BE2C (cell line): ENCODE data around the gene DLX4.

Experiments
- DNase-seq: peaks from one replicate; pipeline ENCODE4 v3.0.0-alpha.2; 2020
- H3K27me3 ChIP-seq: fragments of 250-450 bp; sonication (Bioruptor Pico); 2 replicates; pipeline ENCODE4 v1.5.1; 2020; ENCODE audit warnings: mild to moderate bottlenecking
- H3K36me3 ChIP-seq: fragments of 250-450 bp; sonication (Bioruptor Pico); 2 replicates; pipeline ENCODE4 v1.5.1; 2020; ENCODE audit warnings: mild to moderate bottlenecking
- H3K4me1 ChIP-seq: fragments of 250-450 bp; sonication (Bioruptor Pico); 2 replicates; pipeline ENCODE4 v1.5.1; 2020
- H3K4me3 ChIP-seq: 2 replicates; pipeline ENCODE4 v1.5.1; 2011; ENCODE audit warnings: low read depth, low read length
- H3K9me3 ChIP-seq: fragments of 250-450 bp; sonication (Bioruptor Pico); 2 replicates; pipeline ENCODE4 v1.5.1; 2020
- TF ChIP-seq, protein P1 (sequence below): IDR thresholded peaks from 2 replicates; pipeline ENCODE4 v1.5.1; 2012; ENCODE audit warnings: mild to moderate bottlenecking, low read depth, low read length

DLX4 gene

DNA sequence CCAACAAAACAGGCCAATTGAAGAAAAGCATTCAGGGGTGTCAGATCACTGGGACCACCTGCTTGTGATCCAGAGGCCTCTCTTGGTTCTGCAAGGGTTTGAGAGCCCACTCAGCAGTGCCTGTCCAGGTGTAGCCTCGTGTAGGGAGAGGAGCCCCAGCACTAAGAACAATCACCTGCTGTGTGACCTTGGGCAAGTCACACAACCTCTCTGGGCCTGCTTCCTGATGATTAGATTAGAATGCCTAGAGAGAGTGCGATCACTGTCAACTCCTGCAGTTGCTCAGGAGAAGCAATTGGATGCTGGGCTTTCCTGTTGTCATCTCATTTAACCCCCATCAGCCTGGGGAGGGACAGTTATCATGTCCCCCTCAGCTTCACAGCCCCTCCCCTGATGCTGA lies 15.8 kb downstream of the DLX4 start:
- H3K27me3 ChIP-seq = peaks cover 15% of the 10 kb centered on the region
- 0 out of 2 replicates have a peak, but pooled peaks cover 2% of the 10 kb centered on the region for H3K4me1 ChIP-seq
- TF ChIP-seq, protein P1, sequence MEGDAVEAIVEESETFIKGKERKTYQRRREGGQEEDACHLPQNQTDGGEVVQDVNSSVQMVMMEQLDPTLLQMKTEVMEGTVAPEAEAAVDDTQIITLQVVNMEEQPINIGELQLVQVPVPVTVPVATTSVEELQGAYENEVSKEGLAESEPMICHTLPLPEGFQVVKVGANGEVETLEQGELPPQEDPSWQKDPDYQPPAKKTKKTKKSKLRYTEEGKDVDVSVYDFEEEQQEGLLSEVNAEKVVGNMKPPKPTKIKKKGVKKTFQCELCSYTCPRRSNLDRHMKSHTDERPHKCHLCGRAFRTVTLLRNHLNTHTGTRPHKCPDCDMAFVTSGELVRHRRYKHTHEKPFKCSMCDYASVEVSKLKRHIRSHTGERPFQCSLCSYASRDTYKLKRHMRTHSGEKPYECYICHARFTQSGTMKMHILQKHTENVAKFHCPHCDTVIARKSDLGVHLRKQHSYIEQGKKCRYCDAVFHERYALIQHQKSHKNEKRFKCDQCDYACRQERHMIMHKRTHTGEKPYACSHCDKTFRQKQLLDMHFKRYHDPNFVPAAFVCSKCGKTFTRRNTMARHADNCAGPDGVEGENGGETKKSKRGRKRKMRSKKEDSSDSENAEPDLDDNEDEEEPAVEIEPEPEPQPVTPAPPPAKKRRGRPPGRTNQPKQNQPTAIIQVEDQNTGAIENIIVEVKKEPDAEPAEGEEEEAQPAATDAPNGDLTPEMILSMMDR = no peak
- no peak overlapping the region for H3K4me3 ChIP-seq
- no peak for DNase-seq
- no peaks in the 10 kb centered on the region for H3K9me3 ChIP-seq
- no peaks in the 10 kb centered on the region for H3K36me3 ChIP-seq

DNA sequence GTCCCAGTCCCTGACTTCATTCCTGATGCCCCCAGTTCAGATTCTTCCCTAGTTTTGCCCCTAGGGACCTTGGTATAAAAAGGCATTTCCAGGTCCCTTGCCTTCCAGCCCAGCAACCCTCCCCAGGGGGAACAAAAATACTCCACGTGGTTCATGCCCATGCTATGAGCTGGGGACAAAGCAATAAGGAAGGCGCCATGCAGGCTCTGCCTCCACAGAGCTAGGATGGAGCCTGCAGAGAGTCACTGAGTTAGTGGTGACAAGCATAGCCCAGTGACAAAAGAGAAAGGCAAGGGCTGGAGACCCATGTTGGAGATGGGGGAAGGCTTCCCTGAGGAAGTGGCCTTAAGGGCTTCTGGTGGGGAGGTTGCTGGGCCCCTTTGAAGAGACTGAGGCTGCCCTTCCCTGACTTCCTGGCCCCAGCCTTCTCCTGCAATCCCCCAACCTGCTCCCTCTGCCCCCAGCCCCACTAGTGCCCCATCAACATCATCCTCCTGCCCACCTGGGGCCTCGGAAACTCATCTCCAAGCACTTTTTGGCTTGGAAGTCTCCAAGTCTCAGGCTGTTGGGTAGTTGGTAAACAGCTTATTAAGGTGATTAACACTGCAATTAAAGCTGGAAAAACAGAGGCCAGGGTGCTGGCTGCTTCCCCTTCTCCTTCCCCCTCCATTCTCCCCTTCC lies 16.5 kb downstream of the DLX4 start:
- Histone ChIP-seq H3K36me3 (no peaks in the 10 kb centered on the region), H3K4me1 (0 out of 2 replicates have a peak, but pooled peaks cover 2% of the 10 kb centered on the region), H3K27me3 (peaks cover 16% of the 10 kb centered on the region), H3K9me3 (no peaks in the 10 kb centered on the region), H3K4me3 (no peak overlapping the region)
- TF ChIP-seq, protein P1 = no peak
- DNase-seq = peak; percentile 1

DNA sequence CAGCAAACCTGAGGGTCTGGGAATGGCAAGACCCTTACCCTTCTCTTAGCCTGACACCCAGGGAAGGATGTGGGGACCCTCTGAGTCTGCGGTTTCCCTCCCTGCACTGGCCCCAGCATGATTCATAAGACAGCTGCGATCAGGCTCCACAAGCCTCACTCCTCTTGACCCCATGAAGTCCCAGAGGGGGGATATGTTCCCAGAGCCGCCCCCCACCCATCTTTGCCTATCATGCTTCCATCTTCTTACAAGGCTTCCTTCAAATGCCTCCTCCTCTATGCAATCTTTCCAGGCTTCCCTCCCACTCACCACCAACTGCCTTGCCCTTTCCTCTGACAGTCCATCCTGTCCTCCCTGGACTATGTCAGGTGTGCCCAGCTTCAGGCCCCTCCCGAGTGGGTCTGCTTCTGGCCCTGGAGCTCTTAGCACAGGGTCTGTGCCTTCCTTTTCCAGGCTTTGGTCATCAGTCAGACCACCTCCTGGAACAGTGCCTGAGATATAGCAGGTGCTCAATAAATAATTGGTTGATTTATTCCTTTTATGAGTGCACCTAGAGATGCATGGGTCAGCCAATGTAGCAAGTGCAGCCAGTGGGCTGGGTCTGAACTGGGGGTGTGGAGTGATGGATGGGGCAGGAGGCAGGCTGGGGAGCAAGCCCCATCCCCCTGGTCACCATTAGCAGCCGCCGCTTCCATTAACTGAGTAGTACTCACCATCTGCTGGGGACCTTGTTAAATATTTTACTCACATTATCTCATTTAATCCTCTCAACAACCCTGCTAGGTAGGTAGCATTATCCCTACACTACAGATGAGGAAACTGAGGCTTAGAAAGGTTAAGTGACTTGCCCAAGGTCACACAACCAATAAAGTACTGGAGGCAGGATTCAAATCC lies 17.7 kb downstream of the DLX4 start:
- DNase-seq = peak; percentile 1
- H3K4me3 ChIP-seq = no peak overlapping the region
- TF ChIP-seq, protein P1 = no peak
- no peaks in the 10 kb centered on the region for H3K4me1 ChIP-seq
- H3K27me3 ChIP-seq = peaks cover 28% of the 10 kb centered on the region
- no peaks in the 10 kb centered on the region for H3K9me3 ChIP-seq
- no peaks in the 10 kb centered on the region for H3K36me3 ChIP-seq

DNA sequence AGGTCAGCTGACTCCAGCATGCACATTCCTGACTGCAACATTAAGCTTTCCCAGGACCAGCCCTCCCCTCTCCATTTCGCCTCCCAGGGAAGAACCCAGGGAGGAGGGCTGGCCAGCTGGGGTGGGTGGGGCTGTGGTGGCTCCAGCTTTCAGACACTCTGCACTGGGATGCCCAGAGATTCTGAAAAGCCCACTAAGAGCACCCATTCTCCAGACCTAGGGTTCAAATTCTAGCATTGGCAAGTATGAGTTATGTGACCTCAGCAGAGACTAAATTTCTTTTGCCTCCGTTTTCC lies 18.2 kb downstream of the DLX4 start:
- Histone ChIP-seq H3K27me3 (peaks cover 34% of the 10 kb centered on the region), H3K4me1 (no peaks in the 10 kb centered on the region), H3K9me3 (no peaks in the 10 kb centered on the region), H3K4me3 (no peak overlapping the region), H3K36me3 (no peaks in the 10 kb centered on the region)
- TF ChIP-seq, protein P1 = no peak
- peak; percentile 4 for DNase-seq

DNA sequence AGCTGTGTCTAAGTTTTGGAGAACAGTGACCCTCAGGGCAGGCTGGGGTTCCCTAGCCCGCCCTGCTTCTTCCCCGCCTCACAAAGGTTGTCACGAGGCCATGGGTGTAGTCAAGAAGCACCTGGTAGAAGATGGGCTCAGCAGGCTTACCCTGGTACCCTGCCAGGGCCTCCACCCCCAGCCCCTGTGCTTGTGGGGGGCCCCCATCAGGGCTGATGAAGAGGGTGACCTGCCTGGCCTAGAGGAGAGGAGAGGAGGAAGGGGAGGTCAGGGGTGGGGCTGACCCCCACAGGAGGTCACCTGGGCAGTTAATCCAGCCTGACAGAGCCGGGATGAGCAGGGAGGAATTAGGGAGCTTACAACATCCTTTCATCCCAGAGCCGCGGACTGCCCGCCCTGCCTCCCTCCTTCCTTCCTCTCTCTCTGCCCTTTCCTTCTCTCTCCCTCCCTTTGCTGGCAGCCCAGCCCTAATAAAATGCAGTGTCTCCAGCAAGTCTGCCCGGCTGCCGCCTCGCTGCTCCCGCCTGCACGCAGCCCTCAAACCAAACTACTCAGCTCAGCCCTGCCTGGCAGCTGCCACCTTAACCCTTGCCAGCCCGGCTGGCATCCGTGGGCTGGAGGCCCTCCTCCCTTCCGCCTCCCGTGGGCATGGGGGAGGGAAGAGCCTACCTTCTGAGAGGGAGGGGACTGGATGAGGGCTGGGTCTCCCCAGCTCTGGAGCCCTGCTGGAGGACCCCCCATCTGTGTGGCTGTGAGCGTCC lies 18.9 kb downstream of the DLX4 start:
- Histone ChIP-seq H3K9me3 (no peaks in the 10 kb centered on the region), H3K4me3 (no peak overlapping the region), H3K27me3 (peaks cover 40% of the 10 kb centered on the region), H3K4me1 (no peaks in the 10 kb centered on the region), H3K36me3 (no peaks in the 10 kb centered on the region)
- DNase-seq = peak; percentile 14
- TF ChIP-seq, protein P1 = no peak

DNA sequence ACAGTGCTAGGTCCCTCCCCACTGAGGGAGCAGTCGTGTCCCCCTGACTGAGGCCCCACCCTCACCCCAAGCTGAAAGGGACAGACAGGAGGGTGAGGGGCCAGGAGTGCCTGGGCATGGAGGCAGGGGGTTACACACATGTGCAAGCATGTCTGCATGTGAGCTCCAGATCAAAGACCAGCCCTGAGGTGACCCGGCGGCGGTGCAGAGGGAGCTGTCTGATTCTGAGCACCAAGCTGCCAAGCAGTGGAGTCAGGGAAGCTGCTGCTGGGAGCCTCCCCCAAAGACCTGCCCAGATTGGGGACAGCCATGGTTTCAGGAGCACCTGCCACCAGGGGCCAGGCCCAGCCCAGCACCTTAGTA lies 20.5 kb downstream of the DLX4 start:
- Histone ChIP-seq H3K27me3 (peaks cover 57% of the 10 kb centered on the region), H3K9me3 (no peaks in the 10 kb centered on the region), H3K4me1 (no peaks in the 10 kb centered on the region), H3K4me3 (no peak overlapping the region), H3K36me3 (no peaks in the 10 kb centered on the region)
- DNase-seq = peak; percentile 6
- TF ChIP-seq, protein P1 = no peak
